ENCODE data around the gene DPP6.

The DPP6 gene

DNA sequence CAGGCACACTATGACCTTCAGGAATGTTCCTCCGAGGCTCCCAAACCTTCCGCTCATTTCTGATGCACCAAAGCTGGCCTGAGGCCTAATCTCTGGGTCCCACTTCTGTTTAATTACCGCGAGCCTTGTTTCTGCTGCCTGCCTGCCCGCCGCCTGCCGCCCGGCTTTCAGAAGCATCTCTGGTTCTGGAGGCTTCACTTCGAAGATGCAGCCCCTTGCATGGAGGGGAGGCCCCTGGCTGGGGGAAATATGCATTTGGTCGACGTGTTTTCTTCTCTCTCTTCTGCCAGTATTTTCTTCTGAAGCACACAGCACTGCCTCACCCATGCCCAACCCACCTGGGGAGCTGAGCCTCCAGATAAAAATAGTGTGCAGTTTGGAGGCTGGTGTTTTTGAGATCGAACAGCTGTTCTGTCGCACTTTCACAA is 783.8 kb downstream of the DPP6 start:
- TF ChIP-seq, protein P1, sequence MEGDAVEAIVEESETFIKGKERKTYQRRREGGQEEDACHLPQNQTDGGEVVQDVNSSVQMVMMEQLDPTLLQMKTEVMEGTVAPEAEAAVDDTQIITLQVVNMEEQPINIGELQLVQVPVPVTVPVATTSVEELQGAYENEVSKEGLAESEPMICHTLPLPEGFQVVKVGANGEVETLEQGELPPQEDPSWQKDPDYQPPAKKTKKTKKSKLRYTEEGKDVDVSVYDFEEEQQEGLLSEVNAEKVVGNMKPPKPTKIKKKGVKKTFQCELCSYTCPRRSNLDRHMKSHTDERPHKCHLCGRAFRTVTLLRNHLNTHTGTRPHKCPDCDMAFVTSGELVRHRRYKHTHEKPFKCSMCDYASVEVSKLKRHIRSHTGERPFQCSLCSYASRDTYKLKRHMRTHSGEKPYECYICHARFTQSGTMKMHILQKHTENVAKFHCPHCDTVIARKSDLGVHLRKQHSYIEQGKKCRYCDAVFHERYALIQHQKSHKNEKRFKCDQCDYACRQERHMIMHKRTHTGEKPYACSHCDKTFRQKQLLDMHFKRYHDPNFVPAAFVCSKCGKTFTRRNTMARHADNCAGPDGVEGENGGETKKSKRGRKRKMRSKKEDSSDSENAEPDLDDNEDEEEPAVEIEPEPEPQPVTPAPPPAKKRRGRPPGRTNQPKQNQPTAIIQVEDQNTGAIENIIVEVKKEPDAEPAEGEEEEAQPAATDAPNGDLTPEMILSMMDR (IDR thresholded peaks at IDR 0.05; ENCODE audit: low read depth, low read length) = no peak
- no peak for DNase-seq (ENCODE audit: extremely low read depth, low read depth)

DNA sequence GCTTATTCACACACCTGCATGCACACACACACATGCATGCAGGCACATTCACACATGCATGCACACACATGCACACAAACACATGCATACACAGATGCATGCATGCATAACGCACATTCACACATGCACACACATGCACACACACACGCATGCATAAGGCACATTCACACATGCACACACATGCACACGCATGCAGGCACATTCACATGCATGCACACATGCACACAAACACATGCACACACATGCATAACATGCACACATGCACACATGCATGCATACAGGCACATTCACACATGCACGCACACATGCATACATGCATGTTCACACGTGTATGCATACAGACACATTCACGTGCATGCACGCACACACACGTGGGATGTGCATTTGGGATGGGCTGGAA is 784.9 kb downstream of the DPP6 start:
- TF ChIP-seq, protein P1 (IDR thresholded peaks at IDR 0.05; ENCODE audit: low read depth, low read length) = no peak
- no peak for DNase-seq (ENCODE audit: extremely low read depth, low read depth)

DNA sequence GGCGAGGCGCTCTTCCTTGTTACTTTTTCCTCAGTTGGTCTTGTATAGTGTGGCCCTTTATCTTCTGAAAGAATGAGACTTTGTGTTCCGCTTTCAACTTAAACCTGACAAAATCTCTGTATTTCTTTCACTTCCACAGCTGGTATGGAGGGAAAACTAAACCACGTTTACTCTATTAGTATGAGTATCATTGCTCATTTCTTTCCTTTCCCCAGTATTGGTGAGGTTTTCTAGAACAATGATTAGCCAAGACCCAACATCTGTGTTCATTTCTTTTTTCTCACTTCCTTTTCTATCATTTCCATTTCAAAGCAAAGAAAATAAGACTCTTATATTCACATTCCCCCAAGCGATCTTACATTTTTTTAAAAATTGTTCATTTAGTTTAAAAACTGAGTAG is 785.4 kb downstream of the DPP6 start:
- TF ChIP-seq, protein P1 (IDR thresholded peaks at IDR 0.05; ENCODE audit: low read depth, low read length) = no peak
- no peak for DNase-seq (ENCODE audit: extremely low read depth, low read depth)

DNA sequence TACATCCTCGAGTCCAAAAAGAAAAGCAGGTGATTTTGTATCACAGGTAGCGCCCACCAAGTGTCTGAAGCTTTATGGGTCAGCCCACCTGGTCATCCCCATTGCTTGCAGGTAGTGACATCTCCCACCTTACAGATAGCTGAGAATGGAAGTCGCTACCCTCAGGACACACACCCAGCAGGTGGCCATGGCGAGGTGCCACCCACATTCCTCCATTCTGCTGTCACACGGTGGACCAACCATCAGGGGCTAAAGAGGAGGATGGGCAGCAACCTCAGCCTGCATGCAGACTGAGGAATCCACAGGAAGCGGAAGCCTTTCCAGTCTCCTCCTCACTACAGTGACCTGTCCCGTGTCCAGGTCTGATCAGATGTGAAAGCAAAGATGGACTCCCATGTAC is 787.9 kb downstream of the DPP6 start:
- no peak for DNase-seq (ENCODE audit: extremely low read depth, low read depth)
- TF ChIP-seq, protein P1 (IDR thresholded peaks at IDR 0.05; ENCODE audit: low read depth, low read length) = no peak

DNA sequence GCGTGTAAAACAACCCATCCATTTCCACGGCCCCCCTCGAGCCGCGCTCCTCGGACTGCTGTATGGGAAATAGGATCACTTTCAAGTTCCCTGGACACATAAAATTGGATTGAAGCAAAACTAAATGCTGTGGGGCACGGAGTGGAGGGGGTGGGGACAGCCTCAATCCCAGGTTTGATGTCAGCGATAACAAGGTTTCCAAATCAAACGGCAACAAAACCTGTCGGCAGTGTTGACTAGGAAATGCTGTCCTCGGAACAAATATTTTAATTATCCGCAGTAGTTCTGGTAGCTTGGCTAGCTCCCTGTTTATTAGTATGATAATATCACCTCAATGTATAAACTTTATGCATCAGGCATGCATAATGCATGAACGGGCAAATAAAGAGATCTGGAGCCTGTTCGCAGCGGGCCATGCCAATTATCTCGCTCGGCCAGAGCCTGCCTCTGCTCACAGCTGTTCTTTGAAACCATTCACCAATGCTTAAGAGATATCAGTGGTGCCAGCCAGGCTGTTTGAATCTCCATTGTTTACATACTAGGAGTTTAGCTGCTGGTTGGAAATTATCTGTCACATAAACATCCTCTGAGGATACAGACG is 789.6 kb downstream of the DPP6 start:
- no peak for DNase-seq (ENCODE audit: extremely low read depth, low read depth)
- TF ChIP-seq, protein P1 (IDR thresholded peaks at IDR 0.05; ENCODE audit: low read depth, low read length) = no peak

DNA sequence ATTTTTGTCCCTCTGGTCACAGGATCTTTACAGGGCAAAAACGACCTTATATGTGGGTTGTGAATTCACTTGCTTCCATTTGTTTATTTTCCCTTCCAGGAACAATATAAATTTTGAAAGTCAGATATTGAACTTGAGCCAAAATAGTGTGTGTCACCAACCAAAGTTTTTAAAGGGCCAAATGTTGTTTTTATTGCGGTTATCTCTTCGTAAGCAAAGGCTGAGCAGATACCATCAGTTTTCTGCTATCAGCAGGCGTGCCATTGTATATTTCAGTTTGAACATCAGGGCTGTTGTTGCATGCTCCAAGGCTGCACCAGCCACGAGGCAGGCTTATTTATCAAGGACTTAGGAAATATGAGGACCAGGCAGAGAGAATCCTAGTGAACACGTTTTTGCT is 790.4 kb downstream of the DPP6 start:
- DNase-seq (ENCODE audit: extremely low read depth, low read depth) = no peak
- TF ChIP-seq, protein P1 (IDR thresholded peaks at IDR 0.05; ENCODE audit: low read depth, low read length) = no peak

DNA sequence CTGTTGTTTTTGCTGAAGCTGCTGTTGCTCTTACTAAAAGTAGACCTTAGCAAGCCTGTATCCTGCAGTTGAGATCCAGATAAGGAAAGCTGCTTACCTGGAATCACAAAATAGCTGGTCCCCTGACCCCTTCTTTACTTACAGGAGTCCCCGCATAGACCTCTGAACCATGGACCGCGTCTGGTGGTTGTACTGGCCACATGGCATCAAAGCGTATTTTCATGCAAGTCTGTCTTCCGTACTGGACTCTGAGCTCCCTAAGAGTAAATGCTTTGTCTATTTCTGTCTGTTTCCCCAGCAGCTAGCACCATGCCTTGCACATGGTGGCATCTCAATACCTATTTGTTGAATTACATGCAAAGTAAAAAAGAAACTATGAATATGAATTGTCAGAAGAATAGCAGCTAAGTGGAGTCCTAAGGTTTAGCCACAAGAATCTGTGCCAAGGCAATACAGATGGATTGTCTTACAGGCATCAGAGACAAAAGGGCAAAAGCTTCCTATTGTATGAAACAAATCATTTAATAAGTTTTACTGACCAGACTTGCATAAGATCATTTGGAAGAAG is 791.6 kb downstream of the DPP6 start:
- TF ChIP-seq, protein P1 (IDR thresholded peaks at IDR 0.05; ENCODE audit: low read depth, low read length) = no peak
- DNase-seq (ENCODE audit: extremely low read depth, low read depth) = no peak
